ENCODE data around the gene TMTC4. TPM values are rescaled to one million over a fixed set of nuclear protein-coding genes. Genes with fewer than 3 reads are reported as not detected.

Gene TMTC4
- polyA plus RNA-seq, 3 donors: 2.1 to 11.5 (median 3.9) TPM

DNA sequence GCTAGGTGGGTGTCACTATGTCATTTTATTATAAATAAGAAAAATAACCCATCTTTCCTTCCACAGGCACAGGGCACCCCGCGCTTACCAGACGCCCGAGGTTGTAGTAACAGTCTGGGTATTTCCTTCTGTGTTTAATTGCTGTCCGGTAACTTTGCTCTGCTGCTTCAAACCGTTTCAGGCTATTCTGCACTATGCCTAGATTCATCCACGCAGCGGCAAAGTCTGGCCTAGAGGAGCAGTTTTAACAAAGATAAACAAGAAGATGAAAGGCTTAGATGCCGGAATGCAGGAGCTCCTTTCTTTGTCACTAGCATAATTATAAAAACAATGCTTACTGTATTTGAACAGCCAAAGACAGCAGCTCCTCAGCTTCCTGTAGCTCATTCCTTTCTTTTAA lies 49.1 kb downstream of the TMTC4 start:
- Histone ChIP-seq H2AFZ (ENCODE audit: insufficient read depth, low read depth, low read length, poor library complexity, severe bottlenecking) (no peak overlapping the region), H3K4me3 (replicated peaks in 1 of 3; ENCODE audit: low read depth in 2 of 3, low read length in 3 of 3) (no peak overlapping the region), H3K4me2 (replicated peaks; ENCODE audit: extremely low read depth, low read length, poor library complexity, severe bottlenecking) (no peak overlapping the region), H3K4me1 (ENCODE audit: control insufficient read depth in 1 of 2, insufficient read depth in 2 of 2, low read length in 2 of 2) (no peaks in the 10 kb centered on the region), H3K9ac (ENCODE audit: insufficient read depth, low read length, poor library complexity, severe bottlenecking) (no peak overlapping the region), H3K27ac (ENCODE audit: low read depth in 1 of 2, low read length in 2 of 2) (no peak overlapping the region), H3K27me3 (ENCODE audit: control insufficient read depth in 2 of 2, insufficient read depth in 2 of 2, low read length in 2 of 2) (no peaks in the 10 kb centered on the region), H4K20me1 (ENCODE audit: insufficient read depth, low read length) (no peaks in the 10 kb centered on the region), H3K79me2 (ENCODE audit: insufficient read depth, low read length) (no peaks in the 10 kb centered on the region), H3K9me3 (replicated peaks in 1 of 2; ENCODE audit: control insufficient read depth in 1 of 2, insufficient read depth in 1 of 2, low read length in 2 of 2) (peaks cover 0 to 7% of the 10 kb centered on the region in 2 donors), H3K36me3 (replicated peaks in 1 of 2; ENCODE audit: control insufficient read depth in 1 of 2, insufficient read depth in 2 of 2, low read length in 2 of 2) (peaks cover 44 to 86% of the 10 kb centered on the region in 2 donors)
- Mint-ChIP-seq H3K9me3 (peaks cover 6 to 10% (median 8%) of the 10 kb centered on the region in 7 donors), H3K4me3 (no peak overlapping the region), H3K27ac (peak overlapping the region in 1 of 7 donors; percentile 3), H3K27me3 (ENCODE audit: low read depth in 3 of 3) (no peaks in the 10 kb centered on the region), H3K36me3 (peaks cover 69 to 91% of the 10 kb centered on the region in 2 donors), H3K4me1 (no peaks in the 10 kb centered on the region)
- WGBS (ENCODE audit: insufficient coverage): 96% methylated on average over 4 of the region's 9 CpGs
- DNase-seq: no peak
- TF ChIP-seq, protein P1, sequence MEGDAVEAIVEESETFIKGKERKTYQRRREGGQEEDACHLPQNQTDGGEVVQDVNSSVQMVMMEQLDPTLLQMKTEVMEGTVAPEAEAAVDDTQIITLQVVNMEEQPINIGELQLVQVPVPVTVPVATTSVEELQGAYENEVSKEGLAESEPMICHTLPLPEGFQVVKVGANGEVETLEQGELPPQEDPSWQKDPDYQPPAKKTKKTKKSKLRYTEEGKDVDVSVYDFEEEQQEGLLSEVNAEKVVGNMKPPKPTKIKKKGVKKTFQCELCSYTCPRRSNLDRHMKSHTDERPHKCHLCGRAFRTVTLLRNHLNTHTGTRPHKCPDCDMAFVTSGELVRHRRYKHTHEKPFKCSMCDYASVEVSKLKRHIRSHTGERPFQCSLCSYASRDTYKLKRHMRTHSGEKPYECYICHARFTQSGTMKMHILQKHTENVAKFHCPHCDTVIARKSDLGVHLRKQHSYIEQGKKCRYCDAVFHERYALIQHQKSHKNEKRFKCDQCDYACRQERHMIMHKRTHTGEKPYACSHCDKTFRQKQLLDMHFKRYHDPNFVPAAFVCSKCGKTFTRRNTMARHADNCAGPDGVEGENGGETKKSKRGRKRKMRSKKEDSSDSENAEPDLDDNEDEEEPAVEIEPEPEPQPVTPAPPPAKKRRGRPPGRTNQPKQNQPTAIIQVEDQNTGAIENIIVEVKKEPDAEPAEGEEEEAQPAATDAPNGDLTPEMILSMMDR (IDR thresholded peaks at IDR 0.05): no peak
- intact Hi-C loops (cut with micrococcal nuclease): no loop called here

DNA sequence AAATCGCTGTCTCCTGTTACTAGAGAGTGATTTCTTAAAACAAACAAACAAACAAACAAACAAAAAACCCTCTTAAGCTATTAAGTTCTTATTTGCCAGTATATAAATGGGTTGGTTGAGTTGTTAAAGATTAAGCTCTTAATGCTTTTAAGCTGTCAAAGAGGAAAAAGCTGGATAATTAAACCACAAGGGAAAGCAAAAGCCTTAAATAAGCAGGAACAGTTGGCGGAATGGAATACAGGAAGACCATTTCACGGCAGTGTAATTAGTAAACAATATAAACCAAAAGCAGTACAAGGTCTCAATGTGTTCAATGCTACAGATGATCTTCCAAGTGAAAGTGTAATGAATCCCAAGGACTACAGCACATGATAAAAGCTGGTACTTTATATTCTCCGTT lies 53.8 kb downstream of the TMTC4 start:
- intact Hi-C loops (cut with micrococcal nuclease): no loop called here
- Histone ChIP-seq H3K27ac (ENCODE audit: low read depth in 1 of 2, low read length in 2 of 2) (no peak overlapping the region), H3K4me2 (replicated peaks; ENCODE audit: extremely low read depth, low read length, poor library complexity, severe bottlenecking) (no peak overlapping the region), H2AFZ (ENCODE audit: insufficient read depth, low read depth, low read length, poor library complexity, severe bottlenecking) (no peak overlapping the region), H3K4me3 (replicated peaks in 1 of 3; ENCODE audit: low read depth in 2 of 3, low read length in 3 of 3) (no peak overlapping the region), H4K20me1 (ENCODE audit: insufficient read depth, low read length) (no peaks in the 10 kb centered on the region), H3K4me1 (ENCODE audit: control insufficient read depth in 1 of 2, insufficient read depth in 2 of 2, low read length in 2 of 2) (no peaks in the 10 kb centered on the region), H3K36me3 (replicated peaks in 1 of 2; ENCODE audit: control insufficient read depth in 1 of 2, insufficient read depth in 2 of 2, low read length in 2 of 2) (peaks cover 19 to 41% of the 10 kb centered on the region in 2 donors), H3K9me3 (replicated peaks in 1 of 2; ENCODE audit: control insufficient read depth in 1 of 2, insufficient read depth in 1 of 2, low read length in 2 of 2) (peaks cover 0 to 7% of the 10 kb centered on the region in 2 donors), H3K27me3 (ENCODE audit: control insufficient read depth in 2 of 2, insufficient read depth in 2 of 2, low read length in 2 of 2) (no peaks in the 10 kb centered on the region), H3K9ac (ENCODE audit: insufficient read depth, low read length, poor library complexity, severe bottlenecking) (no peak overlapping the region), H3K79me2 (ENCODE audit: insufficient read depth, low read length) (no peaks in the 10 kb centered on the region)
- H3K27ac Mint-ChIP-seq: no peak overlapping the region
- no peaks in the 10 kb centered on the region for H3K4me1 Mint-ChIP-seq
- peaks cover 37 to 57% of the 10 kb centered on the region in 2 donors for H3K36me3 Mint-ChIP-seq
- H3K27me3 Mint-ChIP-seq (ENCODE audit: low read depth in 3 of 3): no peaks in the 10 kb centered on the region
- TF ChIP-seq, protein P1 (IDR thresholded peaks at IDR 0.05): no peak
- H3K4me3 Mint-ChIP-seq: no peak overlapping the region
- H3K9me3 Mint-ChIP-seq: peaks cover 7 to 20% (median 12%) of the 10 kb centered on the region in 7 donors
- WGBS (ENCODE audit: insufficient coverage): no CpG with 5 or more reads among the region's 4 CpGs
- no peak for DNase-seq
